ENCODE data around the gene DVL2.

GRCh38 chr17:7226721-7227710, 7.3 kb downstream of the DVL2 start:
- TF ChIP-seq CTCF (IDR thresholded peaks at IDR 0.05), result no peak
- TF ChIP-seq EP300 (IDR thresholded peaks at IDR 0.05), result no peak

Data from sigmoid colon (tissue), 4 donors.